CD4-positive, alpha-beta memory T cell (primary cell): ENCODE data around the gene ALPG. TPM values are rescaled to one million over a fixed set of nuclear protein-coding genes. Genes with fewer than 3 reads are reported as not detected.
"Not testable (repeated sequence)": the region's sequence is repeated elsewhere in the genome, so short reads cannot be mapped to it uniquely, and the experiment has no call there.

Source experiments
- CTCF ChIA-PET: fragments of 350-600 bp; sonication (Branson Sonifier 250); formaldehyde crosslinking; loops from one replicate; lab custom pipeline; 2021; ENCODE audit warnings: inconsistent platforms; ENCODE audit not compliant: partially characterized antibody; lab: Charles Lee
- POLR2A ChIA-PET: fragments of 350-600 bp; sonication (Branson Sonifier 250); formaldehyde crosslinking; loops from one replicate; lab custom pipeline; 2021; ENCODE audit not compliant: partially characterized antibody; lab: Charles Lee
- DNase-seq, 5 donors: peaks; one replicate each; pipeline versions ENCODE4 v3.0.0 to v3.0.0-alpha.2; 2020 to 2022; ENCODE audit warnings: mixed read lengths in 1 of 5
- H3K27ac ChIP-seq: one replicate; pipeline ENCODE4 v1.7.0; 2013; ENCODE audit warnings: low read depth, low read length
- H3K27me3 ChIP-seq: 2 replicates; pipeline ENCODE4 v1.7.0; 2013; ENCODE audit warnings: mild to moderate bottlenecking, low read length, moderate library complexity; ENCODE audit not compliant: insufficient read depth
- H3K36me3 ChIP-seq: 2 replicates; pipeline ENCODE4 v1.7.0; 2013; ENCODE audit warnings: mild to moderate bottlenecking, low read length, moderate library complexity; ENCODE audit not compliant: insufficient read depth
- H3K4me1 ChIP-seq: 2 replicates; pipeline ENCODE4 v1.7.0; 2013; ENCODE audit warnings: mild to moderate bottlenecking, low read length, moderate library complexity; ENCODE audit not compliant: insufficient read depth
- H3K4me3 ChIP-seq, 2 donors: one replicate each; pipeline ENCODE4 v1.7.0; 2013; ENCODE audit warnings: low read length in 2 of 2, mild to moderate bottlenecking in 1 of 2
- H3K9me3 ChIP-seq, 2 donors: one replicate each; pipeline ENCODE4 v1.7.0; 2013; ENCODE audit warnings: low read length in 2 of 2, control low read depth in 1 of 2; ENCODE audit not compliant: control insufficient read depth in 1 of 2
- H3K27ac Mint-ChIP-seq, 7 donors: one replicate each; pipeline ENCODE4 v1.8.0; 2020 to 2021; ENCODE audit warnings: mixed read lengths in 7 of 7, mild to moderate bottlenecking in 6 of 7, inconsistent platforms in 3 of 7, moderate library complexity in 3 of 7
- H3K27me3 Mint-ChIP-seq, 2 donors: one replicate each; pipeline ENCODE4 v1.8.0; 2020 to 2021; ENCODE audit warnings: mixed read lengths in 2 of 2
- H3K36me3 Mint-ChIP-seq, 2 donors: one replicate each; pipeline ENCODE4 v1.8.0; 2020 to 2021; ENCODE audit warnings: mixed read lengths in 2 of 2, inconsistent platforms in 1 of 2, mild to moderate bottlenecking in 1 of 2
- H3K4me1 Mint-ChIP-seq, 4 donors: one replicate each; pipeline ENCODE4 v1.8.0; 2020 to 2021; ENCODE audit warnings: mixed read lengths in 4 of 4, mild to moderate bottlenecking in 1 of 4
- H3K4me3 Mint-ChIP-seq, 8 donors: one replicate each; pipeline ENCODE4 v1.8.0; 2020 to 2021; ENCODE audit warnings: mixed read lengths in 8 of 8, mild to moderate bottlenecking in 7 of 8, moderate library complexity in 6 of 8, inconsistent platforms in 3 of 8
- H3K9me3 Mint-ChIP-seq, 8 donors: one replicate each; pipeline ENCODE4 v1.8.0; 2020 to 2021; ENCODE audit warnings: mixed read lengths in 8 of 8, mild to moderate bottlenecking in 5 of 8, inconsistent platforms in 3 of 8, moderate library complexity in 1 of 8
- intact Hi-C: fragments of 100-400 bp; cut with micrococcal nuclease; formaldehyde crosslinking; loops from one replicate; pipeline ENCODE4 v1.15.1; 2023
- polyA plus RNA-seq, 2 donors: library from polyadenylated mRNA; unstranded; fragments of 300-500 nt; fragmentation: Illumina TruSeq; gene quantifications; one replicate each; pipeline ENCODE4 v1.2.3, GENCODE V29; 2021
- total RNA-seq, 2 experiments: library from RNA; stranded (reverse); gene quantifications; one replicate each; pipeline ENCODE4 v1.2.3, GENCODE V29; 2021

ALPG gene
- total and polyA plus RNA-seq, 4 experiments from 2014 or later: not detected

GRCh38 chr2:232431705-232432590 is 25.3 kb downstream of the ALPG start:
- Mint-ChIP-seq H3K36me3 (no peaks in the 10 kb centered on the region), H3K27ac (no peak overlapping the region), H3K4me1 (no peaks in the 10 kb centered on the region), H3K27me3 (no peaks in the 10 kb centered on the region), H3K9me3 (peaks cover 0 to 1% (median 0%) of the 10 kb centered on the region in 8 donors), H3K4me3 (no peak overlapping the region)
- no peak for DNase-seq
- Histone ChIP-seq H3K4me3 (no peak overlapping the region), H3K27ac (no peak overlapping the region), H3K27me3 (no peaks in the 10 kb centered on the region), H3K4me1 (no peaks in the 10 kb centered on the region), H3K9me3 (no peaks in the 10 kb centered on the region), H3K36me3 (no peaks in the 10 kb centered on the region)
- intact Hi-C loops: no loop called here
- POLR2A ChIA-PET: no interaction called here
- CTCF ChIA-PET: interaction anchor here (1.0 kb wide), 1 partner anchor 16 kb away, joined by 3 read pairs; no protein-coding TSS in a partner anchor

DNA sequence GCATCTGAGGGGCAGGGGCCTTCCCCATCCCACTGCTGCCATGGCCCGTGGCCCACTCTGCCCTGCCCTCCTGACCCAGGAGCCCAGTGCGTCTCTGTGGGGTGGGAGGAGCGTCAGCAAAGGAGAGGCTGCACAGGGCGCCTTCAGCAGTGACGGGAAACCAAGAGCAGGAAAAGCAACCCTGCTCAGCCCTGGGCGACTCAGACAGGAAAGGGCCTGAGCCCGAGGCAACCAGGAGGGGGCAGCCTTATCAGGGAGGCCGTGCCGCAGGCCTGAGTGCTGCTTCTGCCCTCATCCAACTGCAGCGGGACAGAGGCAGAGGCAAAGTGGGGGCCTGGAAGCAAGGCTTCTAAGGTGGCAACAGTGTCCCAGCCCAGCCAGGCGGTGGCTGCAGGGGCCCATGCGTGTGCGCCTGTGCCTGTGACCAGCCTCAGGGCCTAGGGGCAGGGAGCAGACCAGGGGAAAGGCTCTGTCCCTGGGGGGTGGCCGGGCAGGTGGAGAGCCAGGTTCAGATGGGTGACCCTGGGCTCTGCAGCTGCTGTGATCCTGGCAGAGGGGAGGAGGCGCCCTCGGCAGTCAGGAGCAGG is 26.0 kb downstream of the ALPG start:
- Histone ChIP-seq H3K27ac (no peak overlapping the region), H3K9me3 (no peaks in the 10 kb centered on the region), H3K4me1 (no peaks in the 10 kb centered on the region), H3K27me3 (no peaks in the 10 kb centered on the region), H3K36me3 (no peaks in the 10 kb centered on the region), H3K4me3 (no peak overlapping the region)
- H3K9me3 Mint-ChIP-seq: peaks cover 0 to 1% (median 0%) of the 10 kb centered on the region in 8 donors
- H3K4me3 Mint-ChIP-seq: no peak overlapping the region
- CTCF ChIA-PET: interaction anchor here (1.0 kb wide), 1 partner anchor 16 kb away, joined by 3 read pairs; no protein-coding TSS in a partner anchor
- no peak overlapping the region for H3K27ac Mint-ChIP-seq
- peaks cover 0 to 2% of the 10 kb centered on the region in 2 donors for H3K27me3 Mint-ChIP-seq
- intact Hi-C loops: no loop called here
- POLR2A ChIA-PET: no interaction called here
- H3K4me1 Mint-ChIP-seq: no peaks in the 10 kb centered on the region
- DNase-seq: no peak
- H3K36me3 Mint-ChIP-seq: no peaks in the 10 kb centered on the region

DNA sequence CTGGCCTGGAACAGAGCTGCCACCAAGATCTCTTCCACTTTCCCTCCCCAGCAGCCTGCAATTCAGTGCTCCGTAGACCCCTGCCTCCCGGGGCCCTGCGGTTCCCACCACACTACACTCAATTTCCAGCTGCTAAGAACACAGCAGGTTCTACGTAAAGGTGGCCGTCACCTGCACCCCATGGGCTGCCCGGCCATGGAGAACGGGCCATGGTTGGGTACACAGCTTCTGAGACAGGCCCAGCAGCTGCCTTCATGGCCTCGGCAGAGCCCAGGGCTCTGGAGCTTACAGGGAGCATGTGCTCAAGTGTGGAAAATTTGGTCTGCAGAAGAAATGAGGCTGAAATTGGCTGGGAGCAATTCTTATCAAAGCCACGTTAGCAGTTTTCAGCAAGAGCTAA is 27.0 kb downstream of the ALPG start:
- not testable (repeated sequence) for H3K27ac Mint-ChIP-seq, H3K27me3 Mint-ChIP-seq

GRCh38 chr2:232434091-232434490 is 27.4 kb downstream of the ALPG start:
- no peak overlapping the region for H3K4me3 ChIP-seq
- H3K27me3 ChIP-seq: no peaks in the 10 kb centered on the region
- no peaks in the 10 kb centered on the region for H3K9me3 ChIP-seq
- Mint-ChIP-seq H3K4me3 (no peak overlapping the region), H3K36me3 (no peaks in the 10 kb centered on the region), H3K4me1 (no peaks in the 10 kb centered on the region), H3K27me3 (peaks cover 0 to 3% of the 10 kb centered on the region in 2 donors), H3K27ac (no peak overlapping the region), H3K9me3 (peaks cover 0 to 1% (median 0%) of the 10 kb centered on the region in 8 donors)
- DNase-seq: no peak
- intact Hi-C loops: no loop called here
- ChIA-PET POLR2A (no interaction called here), CTCF (interaction anchor here (0.9 kb wide), 1 partner anchor 13 kb away, joined by 3 read pairs; no protein-coding TSS in a partner anchor)
- H3K4me1 ChIP-seq: no peaks in the 10 kb centered on the region
- H3K27ac ChIP-seq: no peak overlapping the region
- H3K36me3 ChIP-seq: no peaks in the 10 kb centered on the region

More for the DNA sequence above, 27.0 kb downstream of the ALPG start:
- H3K27ac ChIP-seq, H3K9me3 ChIP-seq, H3K4me3 Mint-ChIP-seq, H3K36me3 Mint-ChIP-seq, intact Hi-C loops, H3K4me3 ChIP-seq, H3K27me3 ChIP-seq, POLR2A ChIA-PET, DNase-seq, H3K4me1 ChIP-seq, H3K9me3 Mint-ChIP-seq, H3K36me3 ChIP-seq, H3K4me1 Mint-ChIP-seq: not testable (repeated sequence)
- CTCF ChIA-PET: interaction anchor here (0.9 kb wide), 1 partner anchor 14 kb away, joined by 3 read pairs; no protein-coding TSS in a partner anchor

DNA sequence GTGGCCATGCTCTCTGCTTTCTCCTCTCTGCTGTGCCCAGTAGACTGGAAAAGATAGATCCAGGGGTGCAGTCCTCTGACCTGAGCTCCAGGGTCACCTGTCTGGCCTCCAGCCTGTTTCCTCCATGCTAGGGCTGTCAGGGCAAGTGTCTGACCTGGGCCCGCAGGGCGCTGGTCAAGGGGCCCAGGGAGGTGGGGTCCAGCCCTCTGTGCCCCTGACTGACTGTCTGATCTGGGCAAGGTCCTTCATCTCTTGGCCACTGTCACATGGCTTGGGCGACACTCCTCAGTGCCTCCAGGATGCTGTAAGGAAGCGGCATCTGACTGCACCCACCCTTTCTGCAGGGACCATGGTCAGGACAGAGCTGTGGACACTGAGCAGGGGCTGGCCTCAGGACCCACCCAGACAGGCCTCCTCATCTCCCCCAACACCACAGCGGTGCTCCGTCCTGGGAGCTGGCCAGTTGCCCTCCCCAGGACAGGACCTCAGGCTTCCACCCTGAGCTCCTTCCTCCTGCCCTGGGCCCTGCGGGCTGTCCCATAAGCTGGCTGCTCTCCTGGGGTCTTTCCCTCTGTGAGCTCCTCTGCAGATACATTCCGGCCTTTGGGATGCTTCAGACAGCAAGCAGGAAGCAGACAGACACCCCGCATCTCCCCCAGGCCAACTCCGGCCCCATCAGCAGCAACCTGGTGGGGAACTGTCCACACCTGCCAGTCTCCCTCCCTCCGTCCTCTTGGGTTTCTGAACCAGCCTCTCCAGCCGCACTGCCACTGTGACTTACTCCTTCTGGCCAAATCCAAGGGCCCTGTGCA is 28.1 kb downstream of the ALPG start:
- peaks cover 0 to 2% (median under 1%) of the 10 kb centered on the region in 4 donors for H3K4me1 Mint-ChIP-seq
- H3K4me1 ChIP-seq: no peaks in the 10 kb centered on the region
- peaks cover 0 to 3% of the 10 kb centered on the region in 2 donors for H3K27me3 Mint-ChIP-seq
- no peak for DNase-seq
- H3K27ac Mint-ChIP-seq: no peak overlapping the region
- H3K36me3 Mint-ChIP-seq: no peaks in the 10 kb centered on the region
- H3K9me3 Mint-ChIP-seq: peaks cover 0 to 1% (median 0%) of the 10 kb centered on the region in 8 donors
- ChIA-PET CTCF (interaction anchor here (1.3 to 1.7 kb wide), 2 partner anchors 20 to 584 kb away, joined by 3 to 4 read pairs; no protein-coding TSS in a partner anchor), POLR2A (no interaction called here)
- intact Hi-C loops: no loop called here
- H3K9me3 ChIP-seq: no peaks in the 10 kb centered on the region
- no peak overlapping the region for H3K4me3 ChIP-seq
- no peaks in the 10 kb centered on the region for H3K27me3 ChIP-seq
- no peak overlapping the region for H3K4me3 Mint-ChIP-seq
- no peak overlapping the region for H3K27ac ChIP-seq
- H3K36me3 ChIP-seq: no peaks in the 10 kb centered on the region

DNA sequence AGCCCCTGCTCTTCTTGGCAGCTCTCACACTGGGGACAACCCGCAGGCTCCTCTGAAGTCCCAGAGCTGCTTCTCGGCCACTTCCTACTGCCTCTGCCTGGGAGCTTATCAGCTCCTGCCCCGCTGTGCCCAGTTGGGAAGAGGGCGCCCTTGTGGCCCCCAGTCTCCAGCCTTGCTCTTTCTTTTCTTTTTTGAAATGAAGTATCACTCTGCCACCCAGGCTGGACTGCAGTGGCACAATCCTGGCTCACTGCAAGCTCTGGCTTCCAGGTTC is 28.7 kb downstream of the ALPG start:
- no peaks in the 10 kb centered on the region for H3K27me3 ChIP-seq
- no peak overlapping the region for H3K27ac ChIP-seq
- peaks cover 2 to 4% (median 2%) of the 10 kb centered on the region in 4 donors for H3K4me1 Mint-ChIP-seq
- ChIA-PET CTCF (interaction anchor here (1.2 to 1.7 kb wide), 3 partner anchors 19 to 585 kb away, joined by 3 to 4 read pairs (median 4); no protein-coding TSS in a partner anchor), POLR2A (no interaction called here)
- H3K27ac Mint-ChIP-seq: no peak overlapping the region
- H3K4me3 ChIP-seq: no peak overlapping the region
- no peaks in the 10 kb centered on the region for H3K36me3 Mint-ChIP-seq
- peaks cover under 1 to 3% of the 10 kb centered on the region in 2 donors for H3K27me3 Mint-ChIP-seq
- H3K4me1 ChIP-seq: no peaks in the 10 kb centered on the region
- no peaks in the 10 kb centered on the region for H3K9me3 ChIP-seq
- intact Hi-C loops: no loop called here
- no peaks in the 10 kb centered on the region for H3K36me3 ChIP-seq
- DNase-seq: no peak
- H3K9me3 Mint-ChIP-seq: peaks cover 0 to 1% (median 0%) of the 10 kb centered on the region in 8 donors
- H3K4me3 Mint-ChIP-seq: no peak overlapping the region
